ENCODE results near the gene MRPL54. TPM values are rescaled to one million over a fixed set of nuclear protein-coding genes. Genes with fewer than 3 reads are reported as not detected.
A peak's percentile ranks its signal among the peaks of the same experiment; 100 is the strongest.
"Not testable (repeated sequence)": the region's sequence is repeated elsewhere in the genome, so short reads cannot be mapped to it uniquely, and the experiment has no call there.

Gene MRPL54
- total RNA-seq, 4 donors from 2014 or later = 52.4 to 76.3 (median 68.0) TPM

DNA sequence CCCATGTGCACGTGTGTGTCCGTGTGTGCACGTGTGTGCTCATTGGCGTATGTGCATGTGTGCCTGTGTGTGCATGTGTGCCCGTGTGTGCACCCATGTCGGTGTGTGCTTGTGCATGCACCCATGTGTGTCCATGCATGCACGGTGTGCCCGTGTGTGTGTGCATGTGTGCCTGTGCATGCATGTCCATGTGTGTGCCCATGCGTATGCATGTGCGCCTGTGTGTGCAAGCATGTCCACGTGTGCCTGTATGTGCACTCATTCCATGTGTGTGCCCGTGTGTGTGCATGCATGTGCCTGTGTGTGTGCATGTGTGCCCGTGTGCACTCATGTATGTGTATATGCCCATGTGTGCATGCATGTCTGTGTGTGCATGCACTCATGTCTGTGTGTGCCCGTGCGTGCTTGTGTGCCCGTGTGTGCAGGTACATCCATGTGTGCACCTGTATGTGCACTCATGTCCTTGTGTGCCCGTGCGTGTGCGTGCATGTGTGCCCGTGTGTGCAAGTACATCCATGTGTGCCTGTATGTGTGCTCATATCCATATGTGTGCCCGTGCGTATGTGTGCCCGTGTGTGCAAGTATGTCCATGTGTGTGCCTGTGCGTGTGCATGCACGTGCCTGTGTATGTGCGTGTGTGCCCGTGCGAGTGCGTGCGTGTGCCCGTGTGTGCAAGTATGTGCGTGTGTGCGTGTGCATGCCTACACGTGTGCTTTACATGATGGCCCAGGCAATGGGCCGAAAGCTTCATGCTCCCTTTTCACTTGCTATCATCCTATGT lies 45.3 kb downstream of the MRPL54 start:
- no peak for ATAC-seq (ENCODE audit: low FRiP score)

DNA sequence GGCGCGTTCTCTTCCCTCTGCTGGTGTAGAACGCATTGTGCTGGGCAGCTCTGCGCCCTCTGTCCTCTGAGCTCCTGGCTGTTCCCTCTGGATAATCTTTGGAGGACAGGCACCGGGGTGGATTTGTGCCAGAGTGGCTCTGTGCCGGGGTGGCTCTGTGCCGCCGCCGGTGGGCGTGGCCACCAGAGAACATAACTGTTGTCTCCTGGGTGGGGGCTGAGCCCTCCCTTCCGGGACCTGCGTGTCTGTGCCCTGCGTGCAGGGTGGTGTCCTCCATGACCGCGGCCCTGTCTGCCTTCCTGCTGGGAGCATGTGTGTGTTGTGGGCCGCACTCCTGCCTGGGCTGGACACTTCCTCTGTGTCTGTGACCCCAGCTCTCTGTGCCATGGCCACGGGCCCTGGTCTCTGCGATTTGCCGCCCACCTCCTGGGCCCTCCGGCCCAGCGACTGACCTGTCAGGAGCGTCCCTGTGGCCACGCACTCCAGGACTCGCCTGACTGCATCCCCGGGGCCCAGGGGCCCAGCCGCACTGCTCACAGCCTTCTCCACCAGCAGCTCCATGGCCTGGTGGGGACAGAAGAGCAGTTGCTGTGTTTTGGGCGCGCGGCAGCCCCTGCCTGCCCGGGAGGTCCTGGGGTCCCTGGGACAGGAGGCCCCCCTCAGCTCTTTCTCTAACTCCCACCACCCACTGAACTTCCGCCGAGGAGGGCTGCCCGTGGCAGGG lies 46.1 kb downstream of the MRPL54 start:
- ATAC-seq (ENCODE audit: low FRiP score) = no peak
- DNase-seq (ENCODE audit: low spot score) = no peak
- TF ChIP-seq, protein P1, sequence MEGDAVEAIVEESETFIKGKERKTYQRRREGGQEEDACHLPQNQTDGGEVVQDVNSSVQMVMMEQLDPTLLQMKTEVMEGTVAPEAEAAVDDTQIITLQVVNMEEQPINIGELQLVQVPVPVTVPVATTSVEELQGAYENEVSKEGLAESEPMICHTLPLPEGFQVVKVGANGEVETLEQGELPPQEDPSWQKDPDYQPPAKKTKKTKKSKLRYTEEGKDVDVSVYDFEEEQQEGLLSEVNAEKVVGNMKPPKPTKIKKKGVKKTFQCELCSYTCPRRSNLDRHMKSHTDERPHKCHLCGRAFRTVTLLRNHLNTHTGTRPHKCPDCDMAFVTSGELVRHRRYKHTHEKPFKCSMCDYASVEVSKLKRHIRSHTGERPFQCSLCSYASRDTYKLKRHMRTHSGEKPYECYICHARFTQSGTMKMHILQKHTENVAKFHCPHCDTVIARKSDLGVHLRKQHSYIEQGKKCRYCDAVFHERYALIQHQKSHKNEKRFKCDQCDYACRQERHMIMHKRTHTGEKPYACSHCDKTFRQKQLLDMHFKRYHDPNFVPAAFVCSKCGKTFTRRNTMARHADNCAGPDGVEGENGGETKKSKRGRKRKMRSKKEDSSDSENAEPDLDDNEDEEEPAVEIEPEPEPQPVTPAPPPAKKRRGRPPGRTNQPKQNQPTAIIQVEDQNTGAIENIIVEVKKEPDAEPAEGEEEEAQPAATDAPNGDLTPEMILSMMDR (IDR thresholded peaks at IDR 0.05) = no peak

More for the DNA sequence above, 45.3 kb downstream of the MRPL54 start:
- no peak for DNase-seq (ENCODE audit: low spot score)
- TF ChIP-seq, protein P1 (IDR thresholded peaks at IDR 0.05) = no peak

DNA sequence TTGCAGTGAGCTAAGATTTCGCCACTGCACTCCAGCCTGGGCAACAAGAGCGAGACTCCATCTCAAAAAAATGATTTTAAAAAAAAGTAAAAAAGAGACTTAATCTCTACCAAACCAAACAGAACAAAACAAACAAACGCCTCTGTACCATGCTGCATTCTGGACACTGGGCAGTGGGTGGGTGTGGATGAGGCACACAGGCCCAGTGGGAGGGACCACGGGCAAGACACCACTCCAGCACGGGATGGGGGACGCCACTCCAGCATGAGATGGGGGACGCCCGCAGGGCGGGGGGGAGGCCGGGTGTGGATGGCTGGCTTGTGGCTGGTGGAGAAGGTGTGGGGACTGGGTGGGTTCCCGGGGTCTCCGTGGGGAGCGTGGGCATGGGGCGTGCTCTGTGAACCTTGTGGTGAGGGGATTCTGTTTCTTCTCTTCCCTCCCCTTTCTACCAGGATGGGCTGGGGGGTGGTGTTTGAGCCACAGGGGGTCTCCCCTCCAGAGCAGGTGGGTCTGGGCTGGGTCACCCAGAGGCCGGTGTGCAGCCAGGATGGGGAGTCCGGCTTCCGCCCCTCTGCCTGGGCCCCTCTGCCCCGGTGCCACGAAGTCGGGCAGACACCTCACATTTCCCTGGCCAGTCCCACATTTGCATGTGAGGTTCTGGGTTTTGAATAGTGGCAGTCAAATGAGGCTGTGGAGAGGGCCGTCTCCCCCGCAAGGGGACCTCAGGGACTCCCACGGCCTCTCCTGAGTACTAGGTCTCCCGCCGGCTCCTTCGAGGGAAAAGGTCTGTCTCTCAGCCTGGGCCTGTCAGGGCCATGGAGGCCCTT lies 47.6 kb downstream of the MRPL54 start:
- ATAC-seq (ENCODE audit: low FRiP score) (peak; percentile 14), DNase-seq (ENCODE audit: low spot score) (no peak)
- TF ChIP-seq, protein P1 (IDR thresholded peaks at IDR 0.05) = no peak

DNA sequence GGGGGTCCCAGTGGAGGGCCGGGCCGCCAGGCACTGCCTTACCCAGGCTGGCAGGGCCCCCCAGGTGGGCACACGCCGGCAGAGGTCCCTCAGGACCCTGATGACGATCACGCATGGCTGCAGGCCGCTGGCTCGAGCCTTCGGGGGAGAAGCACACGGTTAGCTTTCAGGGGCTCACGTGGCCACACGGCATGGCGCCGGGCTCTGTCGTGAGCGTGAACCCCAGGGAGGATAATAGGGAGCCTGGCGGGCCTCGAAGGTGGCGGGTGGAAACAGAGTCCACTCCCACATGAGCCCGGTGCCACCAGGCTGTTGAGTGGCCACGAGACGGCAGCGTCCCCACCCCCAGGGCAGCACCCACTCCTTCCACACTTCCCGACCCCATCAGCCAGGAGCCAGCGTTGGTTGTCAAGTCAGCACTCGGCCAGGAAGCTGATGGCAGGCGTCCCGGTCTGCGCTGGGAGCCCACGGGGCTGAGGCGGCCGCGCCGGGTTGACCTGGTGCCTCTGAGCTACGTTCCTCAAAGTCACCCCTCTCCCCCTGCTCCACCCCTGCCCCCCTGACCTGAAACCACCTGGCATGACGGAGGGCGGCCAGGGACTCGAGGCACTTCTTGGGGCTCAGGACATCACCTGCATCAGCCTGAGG lies 48.4 kb downstream of the MRPL54 start:
- TF ChIP-seq, protein P1 (IDR thresholded peaks at IDR 0.05) = no peak
- ATAC-seq (ENCODE audit: low FRiP score) = no peak
- DNase-seq (ENCODE audit: low spot score) = no peak

DNA sequence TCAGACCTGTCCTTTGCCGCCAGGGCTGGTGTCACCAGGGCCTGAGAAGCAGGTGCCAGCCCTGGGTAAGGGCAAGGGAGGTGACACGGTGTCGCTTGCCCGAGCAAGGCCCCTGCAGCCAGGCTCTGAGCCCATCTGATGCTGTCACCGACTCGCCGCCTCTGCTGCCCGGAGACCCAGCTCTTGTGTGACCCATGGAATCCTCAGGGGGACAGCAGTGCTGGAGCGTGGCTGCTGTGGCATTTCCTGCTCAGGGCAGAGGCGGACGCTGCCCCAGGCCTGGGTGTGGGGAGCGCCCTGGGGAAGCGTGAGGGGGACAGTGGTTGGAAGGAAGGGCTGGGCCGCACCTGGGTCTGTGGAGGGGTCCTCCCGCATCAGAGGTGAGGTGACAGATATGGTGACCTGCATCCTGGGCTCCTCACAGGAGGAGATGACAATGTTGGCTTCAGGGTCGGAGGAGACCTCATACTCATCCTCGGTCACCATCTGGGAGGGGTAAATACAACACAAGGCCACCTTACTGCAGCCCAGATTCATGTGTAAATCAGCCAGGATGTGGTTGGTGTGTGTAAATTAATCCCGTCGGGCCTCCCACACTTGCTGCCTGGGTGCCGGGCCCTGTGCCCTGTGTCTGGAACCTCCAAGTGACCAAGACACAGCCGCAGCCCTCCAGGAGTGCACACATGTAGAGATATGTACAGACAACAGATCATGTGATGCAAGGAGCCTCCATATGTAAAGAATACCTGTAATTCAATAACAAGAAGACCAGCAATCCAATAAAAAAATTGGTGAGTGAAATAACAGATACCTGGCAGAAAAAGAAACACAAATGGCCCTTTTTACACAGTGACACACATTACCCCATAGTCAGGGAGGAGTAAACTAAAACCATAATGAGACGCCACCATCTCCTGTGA lies 51.3 kb downstream of the MRPL54 start:
- DNase-seq (ENCODE audit: low spot score) = no peak
- no peak for ATAC-seq (ENCODE audit: low FRiP score)
- TF ChIP-seq, protein P1 (IDR thresholded peaks at IDR 0.05) = no peak

DNA sequence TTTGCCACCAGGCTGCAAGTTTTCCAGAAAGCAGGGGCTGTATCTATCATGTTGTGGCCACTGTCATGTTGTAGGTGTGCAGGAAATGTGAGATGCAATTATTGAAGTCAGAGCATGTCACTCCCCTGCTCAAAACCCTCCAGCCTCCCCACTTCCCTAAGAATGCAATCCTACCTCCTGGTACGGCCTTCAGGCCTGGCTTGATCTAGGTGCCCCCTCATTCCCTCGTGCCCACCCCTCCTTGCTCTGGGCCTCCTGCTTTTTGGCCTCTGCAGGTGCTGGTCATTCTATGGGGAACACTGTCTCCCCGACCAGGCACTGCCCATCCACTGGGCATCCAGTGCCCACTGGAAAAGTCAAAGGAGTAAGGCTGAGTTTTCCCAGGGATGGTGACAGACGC lies 52.2 kb downstream of the MRPL54 start:
- ATAC-seq (ENCODE audit: low FRiP score) (no peak), DNase-seq (ENCODE audit: low spot score) (no peak)
- TF ChIP-seq, protein P1 (IDR thresholded peaks at IDR 0.05) = no peak

DNA sequence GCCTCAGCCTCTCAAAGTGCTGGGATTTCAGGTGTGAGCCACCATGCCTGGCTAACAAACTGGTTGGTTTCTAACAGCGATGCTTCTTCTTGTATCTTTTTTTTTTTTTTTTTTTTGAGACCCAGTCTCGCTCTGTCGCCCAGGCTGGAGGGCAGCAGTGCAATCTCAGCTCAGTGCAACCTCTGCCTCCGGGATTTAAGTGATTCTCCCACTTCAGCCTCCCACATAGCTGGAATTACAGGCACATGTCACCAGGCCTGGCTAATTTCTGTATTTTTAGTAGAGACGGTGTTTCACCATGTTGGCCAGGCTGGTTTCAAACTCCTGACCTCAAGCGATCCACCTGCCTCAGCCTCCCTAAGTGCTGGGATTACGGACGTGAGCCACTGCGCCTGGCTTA lies 53.7 kb downstream of the MRPL54 start:
- DNase-seq (ENCODE audit: low spot score); ATAC-seq (ENCODE audit: low FRiP score): not testable (repeated sequence)
